ENCODE results near the gene P2RX5. TPM values are rescaled to one million over a fixed set of nuclear protein-coding genes. Genes with fewer than 3 reads are reported as not detected.

P2RX5 gene
- total and polyA plus RNA-seq, 2 donors (not counting 3 experiments of a cell fraction or from before 2014, with no cell fraction given), result 0.19 to 0.22 TPM

GRCh38 chr17:3693829-3694231, 2.1 kb downstream of the P2RX5 start:
- intact Hi-C loops (cut with micrococcal nuclease) (no loop called here), dilution Hi-C loops (cut with MboI; ENCODE audit: extremely low pct_ligation_motif_present, low sequenced_read_pairs) (no loop called here)
- FAIRE-seq (no peak), DNase-seq (ENCODE audit: low read depth, low spot score) (no peak)
- no peaks in the 10 kb centered on the region for H3K79me2 ChIP-seq (ENCODE audit: control insufficient read depth, insufficient read depth, low read length)
- no peaks in the 10 kb centered on the region for H3K36me3 ChIP-seq (ENCODE audit: control insufficient read depth in 2 of 2, extremely low read depth in 1 of 2, insufficient read depth in 2 of 2, low read length in 2 of 2)
- no peak overlapping the region for H3K4me3 ChIP-seq (replicated peaks in 1 of 3; ENCODE audit: insufficient read depth in 1 of 3, low read depth in 1 of 3, low read length in 3 of 3)
- ChIA-PET CTCF (no interaction called here), POLR2A (no interaction called here)
- BruUV-seq (replicated peaks), result no TSS peak
- peaks cover 5% of the 10 kb centered on the region for H3K4me1 ChIP-seq (ENCODE audit: control insufficient read depth, extremely low read depth, insufficient read depth, low read length)
- no peaks in the 10 kb centered on the region for H4K20me1 ChIP-seq (replicated peaks; ENCODE audit: control insufficient read depth, extremely low read depth, insufficient read depth, low read length)
- peaks cover 21 to 22% of the 10 kb centered on the region in 2 experiments for H3K27me3 ChIP-seq (ENCODE audit: control insufficient read depth in 2 of 2, insufficient read depth in 2 of 2, low read length in 2 of 2)
- no peaks in the 10 kb centered on the region for H3K9me1 ChIP-seq (replicated peaks; ENCODE audit: control insufficient read depth, extremely low read depth, insufficient read depth, low read length)
- H3K9ac ChIP-seq (replicated peaks; ENCODE audit: extremely low read depth, insufficient read depth, low read length), result no peak overlapping the region
- H3K9me3 ChIP-seq (replicated peaks; ENCODE audit: control insufficient read depth, insufficient read depth, low read length), result no peaks in the 10 kb centered on the region
- no peak overlapping the region for H3K4me2 ChIP-seq (ENCODE audit: insufficient read depth, low read length)
- TF ChIP-seq MAX (IDR thresholded peaks at IDR 0.05; ENCODE audit: insufficient read depth, insufficient read length) (no peak), FOS (IDR thresholded peaks at IDR 0.05; ENCODE audit: borderline replicate concordance, insufficient read depth, low read length) (no peak), JUN (IDR thresholded peaks at IDR 0.05; ENCODE audit: borderline replicate concordance, insufficient read depth, insufficient read length, low read depth) (no peak), CTCF (IDR thresholded peaks at IDR 0.05; ENCODE audit: extremely low read depth in 1 of 2, insufficient read depth in 1 of 2, low read depth in 1 of 2, low read length in 2 of 2) (no peak), GATA2 (IDR thresholded peaks at IDR 0.05; ENCODE audit: insufficient read depth, insufficient read length, low read depth, low read length) (no peak), POLR2A (IDR thresholded peaks at IDR 0.05; ENCODE audit: low read depth, low read length) (no peak), MYC (IDR thresholded peaks at IDR 0.05; ENCODE audit: low read depth, low read length) (no peak), POLR2AphosphoS5 (IDR thresholded peaks at IDR 0.05; ENCODE audit: insufficient read depth, low read depth, low read length) (no peak), EZH2 (IDR thresholded peaks at IDR 0.05; ENCODE audit: borderline replicate concordance, low read depth, low read length, severe bottlenecking) (no peak)
- H2AFZ ChIP-seq (ENCODE audit: low read depth, low read length), result no peak overlapping the region
- no peak overlapping the region for H3K27ac ChIP-seq (ENCODE audit: insufficient read depth, low read depth, low read length)

Measured in endothelial cell of umbilical vein (primary cell).